GM18499 (cell line): Measurements from ENCODE around the gene TNS3.

Experiments used
- ATAC-seq: cut with Tn5 transposase; IDR thresholded peaks from one replicate; pipeline ENCODE4 v1.9.1; 2021; ENCODE audit warnings: moderate number of reproducible peaks; ENCODE audit not compliant: insufficient read depth, unreplicated experiment

Gene TNS3

DNA sequence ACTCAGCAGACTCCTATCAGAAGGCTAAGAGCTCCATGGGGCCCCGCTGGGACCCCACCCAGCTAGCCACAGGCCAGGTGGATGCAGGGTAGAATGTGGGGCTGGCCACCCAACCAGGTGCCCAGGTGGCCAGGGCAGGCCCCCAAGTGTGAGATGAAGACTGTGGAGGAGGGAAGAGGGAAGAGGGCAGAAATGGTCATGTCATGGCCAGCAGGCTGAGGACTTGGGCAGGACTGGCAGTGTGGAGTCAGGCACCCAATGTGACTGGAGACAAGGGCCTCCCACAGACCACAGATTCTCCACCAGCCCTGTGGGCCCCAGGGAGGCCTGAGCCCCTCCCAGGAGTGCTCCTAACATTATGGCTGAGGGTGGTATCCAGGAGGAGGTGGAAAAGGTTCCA lies 141.6 kb downstream of the TNS3 start:
- ATAC-seq: no peak

DNA sequence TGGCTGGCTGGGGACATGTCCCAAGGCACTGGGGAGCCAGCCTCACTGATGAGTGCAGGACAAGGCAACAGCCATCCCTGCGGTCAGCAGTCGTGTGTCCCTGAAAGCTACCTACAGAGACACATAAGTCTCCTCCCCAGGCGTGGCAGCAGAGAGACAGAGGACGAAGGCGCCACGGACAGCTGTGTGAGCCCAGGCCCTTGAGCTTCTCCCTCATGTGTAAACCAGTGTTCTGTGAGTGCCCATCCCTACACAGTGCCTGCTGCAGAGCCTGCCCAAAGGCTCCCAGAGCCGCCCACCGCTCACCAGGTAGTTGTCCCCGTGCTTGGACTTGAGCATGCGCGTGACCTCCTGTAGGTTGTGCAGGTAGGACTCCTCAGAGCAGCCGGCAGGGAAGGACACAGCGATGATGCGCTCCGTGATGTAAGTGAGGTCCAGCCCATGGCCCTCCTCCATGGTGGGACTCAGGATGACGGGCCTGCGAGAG lies 142.7 kb downstream of the TNS3 start:
- ATAC-seq: no peak

DNA sequence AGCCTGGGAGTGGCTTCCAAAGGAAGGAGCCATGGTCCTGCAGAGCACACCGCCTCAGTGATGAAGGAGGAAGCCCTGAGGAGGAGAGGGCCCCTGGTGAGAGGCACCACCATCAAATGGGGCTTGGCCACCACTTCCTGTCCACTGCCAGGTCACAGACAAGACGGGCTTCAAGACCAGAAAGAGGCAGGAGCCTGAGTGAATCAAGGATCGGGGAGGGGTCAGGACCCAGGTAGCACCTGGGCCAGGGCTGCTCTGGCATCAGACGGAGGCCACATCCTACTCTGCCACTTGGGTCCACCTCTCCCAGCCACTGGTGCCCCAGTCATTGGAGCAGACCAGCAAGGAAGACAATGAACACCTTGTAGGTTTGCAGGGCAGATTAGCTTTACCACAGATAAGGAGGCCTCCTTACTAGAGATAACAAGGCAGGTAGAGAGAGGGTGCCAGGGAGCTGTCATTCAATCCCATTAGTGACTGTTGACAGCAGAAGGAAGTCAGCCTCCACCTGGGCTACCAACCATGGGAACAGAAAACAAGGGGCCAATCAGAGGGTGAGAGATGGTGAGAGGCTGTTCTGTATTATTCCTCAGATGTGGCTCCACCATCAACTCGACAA lies 143.4 kb downstream of the TNS3 start:
- ATAC-seq: no peak

DNA sequence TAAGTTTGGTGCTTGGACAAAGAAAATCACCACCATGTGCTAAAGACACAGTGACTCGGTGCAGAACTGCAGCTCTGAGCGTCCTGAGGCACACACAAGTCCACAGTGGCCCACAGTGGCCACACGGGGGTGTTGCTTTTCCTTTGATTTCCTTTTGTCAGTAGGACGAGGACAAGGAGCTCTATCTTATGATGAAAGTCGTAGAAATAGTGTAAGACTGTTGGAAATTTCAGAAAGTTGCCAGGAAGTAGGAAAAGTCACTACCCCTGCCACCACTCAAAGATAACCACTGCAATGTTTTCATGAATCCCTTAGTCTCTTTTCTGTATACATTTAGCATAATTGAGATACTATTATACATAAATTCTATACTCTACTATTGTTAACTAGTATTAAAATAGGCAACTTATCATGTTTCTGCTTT lies 146.0 kb downstream of the TNS3 start:
- ATAC-seq: no peak

GRCh38 chr7:47433564-47433895 lies 148.4 kb downstream of the TNS3 start:
- no peak for ATAC-seq

GRCh38 chr7:47432671-47433563 lies 149.0 kb downstream of the TNS3 start:
- ATAC-seq: no peak

DNA sequence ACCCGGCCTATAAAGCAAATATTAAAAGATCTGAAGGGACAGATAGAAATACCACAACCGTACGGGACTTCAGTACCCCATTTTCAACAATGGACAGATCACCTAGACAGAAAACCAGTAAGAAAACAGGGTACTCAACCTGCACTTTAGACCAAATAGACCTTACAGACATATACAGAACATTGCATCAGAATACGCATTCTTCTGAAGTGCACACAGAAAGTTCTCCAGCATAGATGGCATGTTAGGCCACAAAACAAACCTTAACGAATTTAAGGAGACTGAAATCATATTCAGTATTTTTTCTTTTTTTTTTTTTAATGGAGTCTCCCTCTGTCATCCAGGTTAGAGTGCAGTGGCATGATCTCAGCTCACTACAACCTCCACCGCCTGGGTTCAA lies 151.5 kb downstream of the TNS3 start:
- no peak for ATAC-seq

DNA sequence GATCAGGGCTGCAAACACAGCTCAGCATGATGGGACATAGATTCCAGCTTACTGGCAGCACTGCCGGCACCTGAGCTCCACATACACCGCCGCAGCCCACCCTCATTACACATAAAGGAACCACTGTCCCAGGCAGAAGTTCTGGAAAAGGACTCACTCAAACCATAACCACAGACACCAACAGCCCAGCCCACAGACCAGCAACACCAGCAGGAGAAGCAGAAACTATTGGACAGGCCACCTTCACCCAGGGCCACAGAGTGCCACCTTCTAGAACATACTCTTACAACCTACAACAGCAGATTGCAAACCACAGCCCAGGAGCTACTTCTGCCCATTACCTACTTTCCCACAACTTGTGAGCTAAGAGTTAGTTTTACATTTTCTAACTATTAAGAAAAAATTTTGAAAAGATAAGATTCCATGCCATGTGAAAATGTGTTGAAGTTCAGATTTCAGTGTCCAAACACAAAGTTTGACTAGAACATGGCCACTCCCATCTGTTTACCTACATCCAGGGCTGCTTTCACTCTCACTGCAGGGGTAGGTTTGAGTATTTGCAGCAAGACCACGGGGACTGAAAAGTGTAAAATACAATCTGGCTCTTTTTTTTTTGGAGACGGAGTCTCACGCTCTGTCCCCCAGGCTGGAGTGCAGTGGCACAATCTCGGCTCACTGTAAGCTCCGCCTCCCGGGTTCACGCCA lies 153.0 kb downstream of the TNS3 start:
- ATAC-seq: no peak

DNA sequence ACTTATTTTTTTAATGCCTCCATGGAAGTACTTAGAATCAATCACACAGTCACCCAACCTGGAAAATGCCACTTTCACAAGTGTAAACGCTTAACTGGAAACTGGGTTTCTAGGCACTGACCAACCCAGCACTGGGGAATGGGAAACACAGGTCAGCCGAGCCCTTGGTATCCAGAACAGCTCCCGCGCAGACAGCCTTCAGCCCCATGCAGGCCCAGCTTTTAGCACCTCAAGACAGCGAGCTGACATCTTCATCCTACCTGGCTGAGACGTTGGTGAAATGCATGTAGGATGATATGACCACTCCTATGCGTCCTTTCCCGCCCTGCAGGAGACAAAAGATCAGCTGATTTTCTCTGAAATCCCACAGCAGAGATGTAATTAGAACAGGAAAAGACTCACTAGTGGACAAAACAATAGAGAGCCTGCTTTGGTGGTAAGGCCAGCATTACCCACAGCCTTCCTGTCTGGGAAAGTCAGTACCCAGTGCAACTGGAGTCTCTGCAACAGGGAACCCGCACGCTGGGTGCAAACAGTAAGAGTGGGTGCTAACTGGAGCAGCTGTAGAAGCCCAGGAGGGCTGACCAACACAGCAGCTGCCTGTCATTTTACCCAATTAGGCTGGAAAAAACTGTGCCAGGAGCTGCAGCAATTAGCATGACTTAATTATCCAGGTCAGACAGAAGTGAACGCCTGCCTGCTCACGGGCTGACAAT lies 153.7 kb downstream of the TNS3 start:
- ATAC-seq: no peak

- no peak for ATAC-seq
Observed at GRCh38 chr7:47427051-47427643, 154.8 kb downstream of the TNS3 start.

DNA sequence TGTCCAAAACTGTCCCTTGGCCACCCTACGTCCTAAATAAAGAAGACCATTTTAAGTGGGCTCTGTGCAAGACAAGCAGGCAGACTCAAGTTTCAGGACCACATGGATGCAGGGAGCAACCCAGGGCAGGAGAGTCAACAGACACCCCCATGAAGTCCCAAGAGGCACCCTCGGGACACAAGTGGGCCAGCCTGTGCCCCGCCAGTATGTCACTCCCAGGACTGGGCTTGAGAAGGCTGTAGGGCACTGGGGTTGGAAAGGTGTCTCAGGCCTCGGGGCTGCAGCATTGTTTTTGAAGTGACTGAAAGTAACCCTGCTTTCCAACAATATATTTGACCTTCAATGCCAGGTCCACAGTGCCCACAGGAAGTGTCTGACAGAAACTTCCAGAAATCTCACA lies 157.4 kb downstream of the TNS3 start:
- no peak for ATAC-seq

- ATAC-seq: no peak
Observed at GRCh38 chr7:47423196-47423595, 158.7 kb downstream of the TNS3 start.

DNA sequence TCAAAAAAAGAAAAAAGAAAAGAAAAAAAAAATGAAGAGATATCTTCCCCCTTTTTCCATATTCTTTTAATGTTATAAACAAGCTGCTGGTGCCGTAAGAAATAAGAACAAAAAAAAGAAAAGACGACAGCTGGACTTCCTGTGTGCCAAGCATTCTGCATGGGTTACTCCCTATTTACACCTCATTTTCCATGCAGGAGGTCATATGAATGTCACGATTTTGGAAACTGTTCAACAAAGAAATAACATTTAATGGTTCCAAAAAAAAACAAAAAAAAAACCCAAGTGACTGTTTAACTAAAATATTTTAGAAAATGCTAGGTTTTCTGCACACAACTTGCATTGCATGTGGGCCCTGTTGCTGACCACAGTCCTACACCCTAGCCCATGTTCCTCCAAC lies 159.3 kb downstream of the TNS3 start:
- ATAC-seq: no peak

GRCh38 chr7:47421456-47421855 lies 160.5 kb downstream of the TNS3 start:
- ATAC-seq: no peak

DNA sequence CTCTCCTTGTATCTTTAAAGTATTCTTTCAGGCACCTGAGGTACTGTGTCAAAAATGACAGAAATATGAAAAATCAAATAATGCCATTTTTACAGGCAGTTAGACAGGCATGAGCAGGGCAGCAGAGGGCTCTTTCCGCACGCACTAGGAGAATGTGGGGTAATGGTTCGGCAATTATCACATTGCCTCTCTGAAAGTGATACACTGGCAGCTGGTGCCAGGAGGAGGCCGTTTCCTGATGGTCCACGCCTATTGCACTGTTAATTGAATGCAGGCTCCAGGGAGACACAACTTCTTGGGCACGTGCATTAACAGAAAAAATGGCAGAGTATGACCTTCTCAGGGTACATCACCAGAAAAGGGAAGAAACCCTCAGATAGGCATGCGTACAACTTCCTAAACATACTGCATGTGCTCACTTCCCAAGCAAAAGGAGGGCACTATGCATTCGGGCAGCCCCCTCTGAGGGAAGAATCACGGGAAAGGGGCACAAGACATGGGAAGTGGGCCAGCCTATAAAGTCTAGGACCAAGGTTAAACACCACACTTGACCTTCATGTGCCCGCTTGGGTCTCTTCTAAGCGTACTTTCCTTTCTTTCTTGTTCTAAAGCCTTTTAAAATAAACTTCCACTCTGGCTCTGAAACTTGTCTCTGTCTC lies 161.7 kb downstream of the TNS3 start:
- ATAC-seq: no peak

GRCh38 chr7:47419471-47419870 lies 162.4 kb downstream of the TNS3 start:
- ATAC-seq: no peak

GRCh38 chr7:47418601-47419309 lies 163.2 kb downstream of the TNS3 start:
- ATAC-seq: no peak

DNA sequence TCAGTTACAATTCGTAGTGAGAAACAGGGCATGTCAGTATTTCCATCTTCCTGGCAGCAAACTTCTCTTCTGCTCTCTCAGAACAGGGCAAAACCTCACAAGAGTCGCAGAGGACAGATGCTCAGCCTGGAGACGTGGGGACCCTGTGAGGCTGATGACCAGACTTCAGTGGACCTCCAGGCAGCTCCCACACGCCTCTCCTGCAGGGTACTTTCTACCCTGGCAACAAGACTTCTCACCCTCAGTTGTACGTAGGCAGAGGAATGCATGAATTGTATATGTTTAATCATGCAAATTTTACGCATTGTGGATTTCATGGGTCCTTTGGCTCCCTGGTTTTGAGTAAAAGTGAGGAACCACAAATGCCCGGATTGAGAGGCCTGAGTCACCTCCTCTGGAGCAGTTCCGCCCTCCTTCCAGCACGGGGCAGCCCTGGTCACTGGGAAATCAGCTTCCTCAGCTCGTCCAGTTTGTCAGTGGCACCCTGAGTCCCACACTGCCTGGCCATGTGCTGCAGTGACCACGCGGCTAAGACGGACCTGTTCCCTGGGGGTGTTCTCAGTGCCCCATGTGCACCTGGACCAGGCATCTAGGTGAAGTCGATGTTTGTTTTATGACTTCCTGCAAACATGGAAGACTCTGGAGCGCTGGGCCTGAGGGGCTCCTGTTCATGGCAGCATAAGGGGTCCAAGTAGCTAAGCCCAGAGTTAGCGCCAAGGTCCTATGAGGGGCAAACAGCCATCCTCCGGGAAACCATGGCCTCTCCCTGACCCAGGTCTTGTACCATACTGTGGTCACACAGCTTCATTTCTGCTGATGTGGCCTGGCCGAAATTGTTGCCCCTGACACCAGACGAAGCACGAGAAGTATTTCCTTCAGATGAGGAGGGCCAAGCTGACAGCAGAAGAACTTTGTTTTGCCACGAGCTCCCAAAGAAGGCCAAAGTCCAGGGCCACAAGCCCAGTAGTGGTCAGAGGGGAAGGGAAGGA lies 165.1 kb downstream of the TNS3 start:
- no peak for ATAC-seq
